Measurements from ENCODE around the gene LARGE1.

LARGE1 gene

DNA sequence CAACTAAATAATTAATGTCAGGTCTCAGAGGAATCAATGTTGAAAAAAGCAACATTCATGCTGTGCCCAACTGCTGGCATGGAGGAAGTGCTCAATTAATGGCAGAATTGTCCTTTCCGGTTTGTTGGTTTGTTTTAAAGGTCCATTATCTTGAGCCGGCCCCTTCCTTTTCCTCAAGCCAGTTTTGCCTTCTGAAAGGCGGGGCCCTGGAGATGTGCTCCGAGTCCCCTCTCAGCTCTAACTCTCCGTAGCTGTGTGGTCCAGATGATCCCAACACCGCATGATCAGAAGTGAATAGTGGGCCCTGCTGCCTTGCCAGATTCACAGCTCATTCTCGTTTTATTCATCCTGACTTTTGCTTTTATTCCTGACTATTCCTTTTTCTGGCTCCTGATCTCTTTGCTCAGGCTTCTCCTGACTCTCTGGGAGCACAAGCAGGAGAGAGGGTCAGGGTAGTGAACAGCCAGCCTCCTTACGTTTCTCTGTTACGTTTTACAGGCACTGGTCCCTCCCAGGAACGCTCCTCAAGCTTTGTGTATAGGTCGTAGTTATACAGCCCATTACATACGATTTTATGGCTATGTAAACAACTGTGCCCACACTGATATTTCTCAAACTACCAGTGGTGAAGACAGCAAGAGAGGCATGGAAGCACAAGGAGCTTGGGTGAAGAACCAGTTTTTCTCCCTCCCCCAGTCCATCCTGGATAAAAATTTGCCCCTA is 265.9 kb downstream of the LARGE1 start:
- DNase-seq = no peak

DNA sequence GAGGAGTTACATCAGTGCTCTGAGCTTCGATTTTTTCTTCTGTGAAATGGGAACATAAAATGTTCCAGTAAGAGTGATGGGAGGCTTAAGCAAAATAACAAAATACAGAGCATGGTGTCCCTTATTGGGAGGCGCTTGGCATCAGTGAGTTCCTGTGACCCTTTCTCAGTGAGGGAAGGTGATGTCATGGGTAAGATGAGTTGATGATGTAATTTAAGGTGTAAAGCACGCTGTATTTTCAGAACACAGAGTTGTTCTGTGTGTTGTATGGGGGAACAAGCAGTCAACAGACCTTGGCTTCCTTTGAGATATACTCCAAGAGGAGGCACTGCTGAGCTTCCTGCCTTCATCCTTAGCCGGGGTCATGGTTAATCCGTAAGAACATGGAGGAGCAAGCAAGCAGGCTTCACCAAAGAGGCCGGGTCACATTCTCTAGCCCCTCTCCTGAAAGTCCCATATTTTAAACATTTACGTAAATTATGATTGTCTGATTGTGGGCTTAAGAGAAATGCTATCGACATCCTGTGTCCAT is 266.7 kb downstream of the LARGE1 start:
- DNase-seq = no peak

DNA sequence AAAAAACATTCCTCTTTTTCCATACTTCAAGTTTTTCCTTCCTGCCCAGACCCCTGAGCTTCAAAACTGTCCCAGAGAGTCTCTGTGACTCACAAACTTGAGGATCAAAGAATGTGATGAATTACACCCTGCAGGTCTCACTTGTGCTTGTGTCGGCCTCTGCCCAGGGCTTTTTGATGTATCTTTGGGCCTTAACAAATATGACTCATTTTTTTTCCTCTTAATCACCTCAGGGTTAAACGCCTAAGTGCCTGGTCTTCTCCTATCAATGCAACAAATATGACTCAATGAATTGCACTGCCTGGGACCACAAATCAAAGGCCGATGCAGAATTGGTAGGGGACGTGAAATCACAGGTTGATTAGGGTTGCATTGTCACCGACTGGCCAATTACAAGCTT is 267.7 kb downstream of the LARGE1 start:
- DNase-seq = no peak

DNA sequence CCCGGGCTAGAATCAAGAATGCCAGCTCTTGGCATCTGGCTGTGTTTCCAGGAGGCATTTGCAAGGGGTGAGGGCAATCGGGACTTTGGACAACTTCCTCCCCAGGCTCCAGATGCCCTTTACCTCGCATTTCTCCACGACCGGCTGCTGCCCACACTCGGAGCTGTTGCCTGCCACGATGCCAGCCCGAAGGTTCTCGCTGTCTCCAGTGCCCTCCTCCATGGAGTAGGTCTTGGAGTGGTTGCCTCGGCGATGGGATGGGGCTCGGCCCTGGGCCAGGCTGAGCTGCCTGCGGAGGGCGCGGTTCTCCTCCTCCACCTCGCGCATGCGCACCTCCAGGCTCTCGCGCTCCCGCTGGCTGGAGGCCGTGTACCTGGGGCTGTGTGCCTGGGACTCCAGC is 270.0 kb downstream of the LARGE1 start:
- no peak for DNase-seq

DNA sequence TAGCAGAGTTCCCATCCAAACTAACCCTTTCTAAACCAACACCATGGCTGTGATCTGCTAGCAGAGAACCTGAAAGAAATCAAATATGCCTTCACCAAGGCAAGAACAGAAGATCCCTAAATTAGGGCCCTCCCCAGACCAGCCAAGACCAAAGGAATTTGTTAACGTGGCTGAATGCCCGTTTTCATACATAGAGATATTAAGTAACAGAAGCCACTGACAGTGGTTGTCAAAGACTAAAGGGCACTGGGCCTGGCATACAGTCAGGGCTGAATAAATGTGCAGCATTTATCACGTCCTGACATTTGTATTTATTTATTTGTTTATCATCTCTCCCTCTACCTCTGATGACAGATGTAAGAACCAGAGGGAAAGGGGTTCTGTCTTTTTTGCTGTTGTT is 271.8 kb downstream of the LARGE1 start:
- DNase-seq = no peak

DNA sequence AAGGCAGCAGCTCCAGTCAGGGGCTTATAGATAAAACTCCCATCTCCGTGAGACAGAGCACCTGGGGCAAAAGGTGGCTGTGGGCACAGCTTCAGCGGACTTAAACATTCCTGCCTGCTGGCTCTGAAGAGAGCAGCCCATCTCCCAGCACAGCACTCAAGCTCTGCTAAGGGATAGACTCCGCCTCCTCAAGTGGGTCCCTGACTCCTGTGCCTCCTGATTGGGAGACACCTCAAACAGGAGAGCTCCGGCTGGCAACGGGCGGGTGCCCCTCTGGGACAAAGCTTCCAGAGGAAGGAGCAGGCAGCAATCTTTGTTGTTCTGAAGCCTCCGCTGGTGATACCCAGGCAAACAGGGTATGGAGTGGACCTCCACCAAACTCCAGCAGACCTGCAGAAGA is 279.4 kb downstream of the LARGE1 start:
- DNase-seq = no peak

DNA sequence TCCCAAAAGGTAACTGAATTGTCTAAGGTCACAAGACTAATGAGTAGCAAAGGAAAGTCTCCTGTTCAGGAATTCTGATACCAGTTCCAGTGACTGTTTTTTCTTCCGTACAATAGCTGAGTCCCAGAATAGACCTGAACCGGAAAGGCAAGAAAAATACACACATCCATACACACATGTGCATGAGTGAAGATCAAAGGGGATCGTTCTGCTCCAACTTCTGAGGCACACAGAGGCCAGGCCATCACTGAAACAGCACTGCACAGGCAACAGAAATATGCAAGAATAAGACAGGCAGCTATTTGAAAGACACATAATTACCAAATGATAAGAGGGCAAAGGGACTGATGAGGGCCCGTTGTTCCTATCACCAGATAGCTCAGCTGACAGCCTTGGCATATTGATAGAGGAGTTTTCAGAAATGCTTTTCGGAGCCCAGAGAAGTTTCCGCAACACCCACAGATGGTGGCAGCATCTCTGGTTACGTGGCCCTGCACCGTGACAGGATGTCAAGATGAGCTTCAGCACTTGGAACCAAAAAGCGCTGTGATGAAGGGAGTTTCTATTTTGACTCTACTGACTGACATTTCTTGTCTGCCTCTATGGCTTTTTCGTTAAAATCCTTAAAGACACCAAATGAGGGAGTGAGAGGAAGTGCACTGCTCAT is 280.6 kb downstream of the LARGE1 start:
- DNase-seq = no peak

DNA sequence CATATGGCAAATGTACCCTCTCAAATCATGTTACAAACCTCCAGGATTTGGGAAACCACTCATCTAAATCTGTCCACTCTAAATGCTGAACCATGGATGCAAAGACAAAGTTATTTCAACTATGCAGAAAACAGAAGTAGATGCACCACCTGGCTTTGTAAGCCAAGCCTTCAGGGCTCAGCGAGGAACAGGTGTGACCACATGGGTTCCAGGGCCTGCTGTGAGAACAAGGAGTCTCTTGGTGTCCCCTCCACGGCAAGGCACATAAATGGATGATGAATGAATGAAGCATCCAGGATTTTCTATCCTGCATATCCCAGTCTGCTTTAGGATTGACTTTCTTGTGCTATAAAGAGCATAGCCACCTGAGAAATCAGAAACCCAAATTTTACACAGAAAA is 284.5 kb downstream of the LARGE1 start:
- no peak for DNase-seq

DNA sequence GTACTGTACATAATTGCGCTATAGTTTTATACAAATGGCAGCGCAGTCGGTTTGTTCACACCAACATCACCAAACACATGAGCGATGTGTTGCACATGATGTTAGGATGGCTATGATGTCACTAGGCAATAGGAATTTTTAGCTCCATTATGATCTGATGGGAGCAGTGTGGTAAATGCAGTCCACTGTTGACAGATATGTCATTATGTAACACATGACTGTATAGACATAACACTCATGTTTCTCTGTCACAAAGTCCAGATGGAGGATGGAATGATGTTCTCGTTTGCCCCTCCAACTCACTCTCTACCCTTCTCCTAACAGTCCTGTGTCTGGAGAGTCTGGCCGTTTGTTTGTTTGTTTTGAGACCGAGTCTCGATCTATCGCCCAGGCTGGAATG is 288.5 kb downstream of the LARGE1 start:
- no peak for DNase-seq

DNA sequence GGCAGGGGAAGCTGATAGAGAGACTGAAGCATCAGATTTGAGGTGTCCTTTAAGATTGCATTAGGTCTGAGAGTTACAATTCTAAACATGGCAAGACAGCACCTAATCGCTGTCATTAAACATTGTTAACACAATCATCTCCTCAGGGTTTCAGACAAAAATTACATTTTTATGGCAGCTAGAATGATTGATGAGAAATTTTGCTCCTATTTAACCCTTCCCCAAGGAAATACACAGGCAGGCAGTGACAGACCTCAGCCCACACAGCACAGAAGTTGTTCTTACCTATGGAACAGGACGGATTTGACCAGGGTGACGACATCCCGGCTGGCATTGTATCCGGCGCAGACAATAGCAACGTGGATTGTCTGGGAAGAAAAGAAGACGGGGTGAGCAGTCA is 294.3 kb downstream of the LARGE1 start:
- DNase-seq = no peak

DNA sequence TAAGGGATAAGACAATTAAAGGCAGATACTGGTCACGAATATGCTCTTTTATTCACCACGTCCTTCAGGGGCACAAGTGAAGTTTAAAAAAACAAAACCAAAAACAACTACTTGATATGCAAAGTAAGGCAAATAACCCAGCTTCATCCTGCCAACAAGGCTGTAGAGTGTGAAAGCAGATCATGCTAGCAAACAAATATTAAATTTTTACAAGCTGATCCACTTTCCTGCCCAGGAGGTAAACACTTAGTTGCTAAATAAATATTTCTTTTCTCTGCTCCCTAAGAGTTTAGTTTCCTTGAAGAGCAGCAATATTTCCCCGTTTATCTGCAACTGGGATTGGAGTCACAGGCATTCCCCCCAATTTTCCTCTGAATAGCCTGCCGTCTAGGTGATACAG is 300.2 kb downstream of the LARGE1 start:
- DNase-seq = no peak

DNA sequence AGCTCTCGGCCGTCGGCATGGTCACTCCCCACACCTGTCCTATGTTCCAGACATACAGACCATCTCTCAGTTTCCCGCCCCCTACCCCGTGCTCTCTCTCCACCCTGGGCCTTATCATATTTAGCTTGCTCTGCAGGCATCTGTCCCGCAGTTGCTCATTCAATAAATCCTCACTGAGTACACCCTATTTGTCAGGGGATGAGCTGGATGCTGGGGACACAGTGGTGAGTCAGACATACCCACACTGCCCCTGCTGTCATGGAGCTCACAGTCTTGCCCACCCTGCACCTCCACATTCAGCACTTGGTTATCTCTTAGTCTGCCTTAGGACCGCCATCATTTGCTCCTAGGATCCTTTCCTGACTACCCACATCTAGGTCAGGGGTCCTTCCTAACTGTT is 313.8 kb downstream of the LARGE1 start:
- DNase-seq = no peak

DNA sequence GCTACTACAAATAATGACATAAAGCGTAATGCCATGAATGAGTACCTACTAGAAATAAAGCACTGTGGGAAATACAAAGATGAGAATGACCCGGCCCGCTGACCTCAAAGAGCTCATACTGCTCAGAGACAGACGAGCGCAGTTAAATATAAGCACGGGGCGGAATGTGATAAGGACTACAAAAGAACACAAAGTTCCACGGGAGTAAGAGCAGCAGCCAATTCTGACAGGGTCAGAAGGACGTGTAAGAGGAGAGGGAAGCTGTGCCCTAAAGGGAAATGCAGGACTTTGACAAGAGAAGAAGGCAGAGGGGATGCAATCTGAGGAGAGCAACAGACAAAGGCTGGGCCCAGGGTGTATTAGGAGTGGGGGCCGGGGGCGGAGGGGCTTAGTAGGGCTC is 314.6 kb downstream of the LARGE1 start:
- no peak for DNase-seq

DNA sequence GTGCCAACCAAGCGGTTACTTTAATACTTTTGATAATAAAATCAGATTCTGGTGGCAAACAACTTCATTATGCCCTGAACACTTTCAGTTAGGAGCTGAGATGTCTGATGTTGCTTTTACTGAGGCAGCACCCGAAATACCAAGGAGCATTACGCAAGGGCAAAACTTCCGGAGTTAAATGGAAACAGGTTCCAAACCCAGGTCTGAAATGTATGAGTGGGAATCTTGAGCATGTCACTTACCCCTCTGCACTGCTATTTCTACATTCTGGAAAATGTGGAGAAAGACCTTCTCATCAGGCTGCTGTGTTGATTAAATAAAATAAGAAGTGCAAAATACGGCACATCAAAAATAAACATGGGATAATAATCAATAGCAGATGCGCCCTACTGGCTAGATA is 315.1 kb downstream of the LARGE1 start:
- DNase-seq = no peak

DNA sequence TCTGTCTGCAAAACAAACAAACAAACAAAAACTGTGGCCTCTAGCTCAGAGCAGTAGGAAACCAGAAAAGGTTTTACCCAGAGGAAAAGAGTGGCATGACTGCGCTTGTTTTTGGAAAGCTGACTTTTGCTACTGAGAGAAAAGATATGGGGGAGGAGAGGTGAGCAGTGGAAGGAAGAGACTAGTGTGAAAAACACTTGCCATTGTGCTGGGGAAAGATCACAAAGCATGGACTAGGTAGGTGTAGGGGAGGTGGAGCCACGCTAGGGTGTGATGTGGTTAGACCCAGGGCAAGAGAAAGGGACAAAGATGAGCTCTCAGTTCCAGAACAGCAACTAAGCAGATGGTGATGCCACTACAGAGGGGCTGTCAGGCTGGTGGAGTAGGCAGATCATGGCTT is 319.2 kb downstream of the LARGE1 start:
- no peak for DNase-seq

DNA sequence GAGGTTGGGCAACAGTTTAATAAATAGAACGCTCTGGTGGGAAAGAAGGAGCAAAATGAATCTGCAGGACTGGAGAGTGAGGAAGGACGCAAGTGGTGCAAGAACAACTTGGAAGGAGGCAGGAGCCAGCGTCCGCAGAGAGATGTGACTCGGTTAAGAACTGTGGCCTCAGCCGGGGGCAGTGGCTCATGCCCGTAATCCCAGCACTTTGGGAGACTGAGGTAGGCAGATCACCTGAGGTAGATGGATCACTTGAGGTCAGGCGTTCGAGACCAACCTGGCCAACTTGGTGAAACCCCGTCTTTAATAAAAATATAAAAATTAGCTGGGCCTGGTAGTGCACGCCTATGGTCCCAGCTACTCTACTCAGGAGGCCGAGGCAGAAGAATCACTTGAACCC is 319.7 kb downstream of the LARGE1 start:
- DNase-seq = no peak

DNA sequence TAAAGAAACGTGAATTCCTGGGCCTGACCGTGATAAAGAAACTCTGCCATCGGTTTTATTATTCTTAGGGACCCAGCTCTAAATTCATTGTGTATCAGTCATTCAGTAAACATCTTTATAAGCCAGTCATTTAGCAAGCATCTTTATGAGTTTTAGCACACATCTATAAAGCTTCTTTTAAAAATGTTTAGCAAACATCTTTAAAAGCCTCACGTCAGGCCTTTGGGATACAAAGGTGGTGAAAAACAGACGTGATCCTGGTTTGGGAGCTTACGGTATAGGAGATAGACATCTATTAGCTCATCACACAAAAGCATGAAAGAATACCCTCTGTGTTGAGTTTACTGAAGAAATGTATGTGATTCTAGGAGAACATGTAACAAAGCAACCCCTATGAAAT is 320.2 kb downstream of the LARGE1 start:
- DNase-seq = no peak

DNA sequence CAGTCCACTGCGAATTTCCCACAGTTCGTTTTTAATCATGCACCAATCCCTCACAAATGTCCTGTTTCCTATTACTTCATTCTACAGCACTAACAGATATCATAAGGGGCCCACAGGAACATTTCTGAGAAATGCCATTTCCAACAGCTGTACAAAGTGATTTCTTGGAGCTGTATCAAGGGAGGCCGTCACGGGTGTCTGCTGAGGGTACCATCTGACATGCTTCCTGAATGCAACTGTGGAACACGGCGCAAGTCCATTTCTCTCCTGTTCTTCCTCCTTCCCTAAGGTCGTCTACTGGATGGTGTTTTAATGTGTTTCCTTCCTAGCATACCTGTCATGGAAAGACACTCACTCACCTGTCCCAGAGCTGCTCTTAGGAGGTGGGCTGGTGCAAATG is 320.7 kb downstream of the LARGE1 start:
- DNase-seq = no peak

DNA sequence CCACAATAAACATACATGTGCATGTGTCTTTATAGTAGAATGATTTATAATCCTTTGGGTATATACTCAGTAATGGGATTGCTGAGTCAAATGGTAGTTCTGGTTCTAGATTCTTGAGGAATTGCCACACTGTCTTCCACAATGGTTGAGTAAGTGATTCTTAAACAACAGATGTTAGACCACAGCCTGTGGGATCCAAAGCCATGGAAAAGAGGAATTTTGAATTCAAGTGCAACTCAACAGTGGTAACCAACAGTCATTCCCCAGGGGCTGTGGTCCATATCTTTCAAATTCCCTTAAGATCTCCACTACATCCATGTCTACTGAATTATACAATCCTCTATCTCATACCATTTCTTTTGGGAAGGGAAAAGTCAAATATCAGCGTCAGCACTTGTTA is 321.5 kb downstream of the LARGE1 start:
- DNase-seq = no peak

DNA sequence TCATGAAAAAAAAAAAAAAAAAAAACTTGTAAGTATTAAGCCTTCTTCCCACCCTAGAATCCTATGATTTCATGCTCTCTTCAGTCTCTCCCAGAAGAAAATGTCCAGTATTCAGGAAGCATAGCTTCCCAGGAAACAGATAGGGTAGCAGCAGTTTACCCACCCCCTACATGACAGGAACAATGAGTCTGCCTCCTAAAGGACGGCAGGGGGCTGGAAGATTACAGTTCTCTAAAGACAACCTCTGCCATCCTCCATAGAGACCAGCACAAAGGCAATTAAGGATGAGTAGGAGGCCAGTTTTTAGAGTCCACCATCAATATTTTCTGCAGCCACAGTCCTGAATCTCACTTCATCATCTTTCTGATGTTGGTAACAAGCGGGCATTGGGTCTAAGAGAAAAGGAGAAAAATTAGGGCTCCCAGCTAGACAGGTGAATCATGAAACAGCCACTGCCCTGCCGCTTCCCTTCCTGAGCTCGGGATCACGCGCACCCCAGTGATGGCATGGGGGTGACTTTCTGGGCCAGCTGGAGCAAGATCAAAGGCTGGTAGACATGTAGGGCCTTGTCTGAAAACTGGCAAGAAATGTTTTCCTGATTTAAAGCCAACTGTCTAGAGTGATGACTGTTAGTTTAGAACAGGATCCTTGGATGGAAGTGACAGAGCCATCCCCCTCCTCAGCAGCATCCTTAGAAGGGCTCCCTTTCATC is 322.8 kb downstream of the LARGE1 start:
- no peak for DNase-seq

DNA sequence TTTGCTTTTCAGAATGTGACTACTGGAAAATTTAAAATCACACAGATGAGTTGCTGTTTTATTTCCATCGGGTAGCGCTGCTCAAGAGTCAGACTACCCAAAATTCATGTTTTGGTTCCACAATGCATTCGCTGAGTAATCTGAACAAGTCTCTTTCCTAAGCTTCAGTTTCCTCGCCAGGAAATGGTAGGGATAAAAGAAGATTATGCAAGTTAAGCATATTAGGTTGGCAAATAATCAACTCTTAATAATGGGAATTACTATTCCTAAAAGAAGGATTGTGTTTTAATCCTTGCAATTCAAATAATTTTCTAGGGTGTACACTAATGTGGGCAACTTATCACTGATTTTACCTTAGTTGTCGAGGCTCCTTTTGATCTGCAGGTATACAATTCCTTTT is 326.5 kb downstream of the LARGE1 start:
- no peak for DNase-seq

DNA sequence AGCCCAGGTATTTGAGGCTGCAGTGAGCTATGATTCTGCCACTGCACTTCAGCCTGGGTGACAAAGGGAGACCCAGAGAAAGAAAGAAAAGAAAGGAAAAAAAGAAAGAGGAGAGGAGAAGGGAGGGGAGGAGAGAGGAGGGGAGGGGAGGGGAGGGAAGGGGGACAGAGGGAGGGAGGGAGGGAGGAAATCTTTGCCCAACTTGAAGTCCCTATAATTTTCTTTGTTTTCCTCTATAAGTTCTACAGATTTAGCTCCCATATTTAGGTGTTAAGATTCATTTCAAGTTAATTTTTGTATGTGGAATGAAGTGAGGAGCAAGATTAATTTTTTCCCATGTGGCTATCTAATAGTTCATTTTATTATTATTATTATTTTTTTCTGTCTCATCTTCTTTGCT is 328.3 kb downstream of the LARGE1 start:
- no peak for DNase-seq

DNA sequence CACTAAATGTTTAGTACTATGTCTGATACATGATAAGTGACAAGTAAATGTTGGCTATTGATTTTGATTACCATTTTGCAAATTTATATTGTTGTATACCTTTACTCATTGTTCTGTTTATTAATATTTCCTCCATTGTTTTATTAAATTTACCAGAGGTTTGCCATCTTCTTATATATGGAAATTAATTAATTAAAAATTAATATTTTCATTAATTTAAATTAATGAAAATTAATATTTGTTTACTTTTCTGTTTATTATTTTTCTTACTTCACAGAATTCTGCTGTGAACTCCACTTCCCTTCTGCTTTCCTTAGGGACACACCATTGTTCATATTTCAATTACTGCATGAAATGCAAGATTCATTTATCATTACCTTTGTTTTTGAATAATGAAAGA is 331.0 kb downstream of the LARGE1 start:
- DNase-seq = no peak

DNA sequence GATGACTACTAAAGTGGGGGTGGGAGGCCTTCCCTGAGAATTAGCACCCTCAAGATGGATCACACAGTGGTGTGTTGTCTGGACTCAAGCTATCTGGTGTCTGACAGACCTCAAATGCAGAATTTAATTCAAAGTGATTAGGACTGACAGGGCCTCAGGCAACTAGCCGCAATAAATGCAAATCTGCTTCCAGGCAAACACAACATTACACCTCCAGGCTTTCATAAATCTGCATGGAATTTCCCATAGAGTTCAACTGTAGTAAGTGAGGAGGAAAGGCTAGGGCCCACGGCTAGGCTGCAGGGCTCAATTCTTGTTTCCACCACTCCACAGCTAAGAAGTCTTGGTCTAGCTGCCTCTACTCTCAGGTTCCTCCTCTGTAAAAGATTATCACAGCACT is 331.4 kb downstream of the LARGE1 start:
- no peak for DNase-seq

Measured in NCI-H2107 (cell line).